Ecto neural progenitor cell (in vitro differentiated cells): Measurements from ENCODE around the gene PNLIPRP1.

ENCODE experiments used
- DNase-seq: peaks from one replicate; pipeline ENCODE4 v3.0.0-alpha.2; 2018; ENCODE audit warnings: low spot score

The PNLIPRP1 gene

DNA sequence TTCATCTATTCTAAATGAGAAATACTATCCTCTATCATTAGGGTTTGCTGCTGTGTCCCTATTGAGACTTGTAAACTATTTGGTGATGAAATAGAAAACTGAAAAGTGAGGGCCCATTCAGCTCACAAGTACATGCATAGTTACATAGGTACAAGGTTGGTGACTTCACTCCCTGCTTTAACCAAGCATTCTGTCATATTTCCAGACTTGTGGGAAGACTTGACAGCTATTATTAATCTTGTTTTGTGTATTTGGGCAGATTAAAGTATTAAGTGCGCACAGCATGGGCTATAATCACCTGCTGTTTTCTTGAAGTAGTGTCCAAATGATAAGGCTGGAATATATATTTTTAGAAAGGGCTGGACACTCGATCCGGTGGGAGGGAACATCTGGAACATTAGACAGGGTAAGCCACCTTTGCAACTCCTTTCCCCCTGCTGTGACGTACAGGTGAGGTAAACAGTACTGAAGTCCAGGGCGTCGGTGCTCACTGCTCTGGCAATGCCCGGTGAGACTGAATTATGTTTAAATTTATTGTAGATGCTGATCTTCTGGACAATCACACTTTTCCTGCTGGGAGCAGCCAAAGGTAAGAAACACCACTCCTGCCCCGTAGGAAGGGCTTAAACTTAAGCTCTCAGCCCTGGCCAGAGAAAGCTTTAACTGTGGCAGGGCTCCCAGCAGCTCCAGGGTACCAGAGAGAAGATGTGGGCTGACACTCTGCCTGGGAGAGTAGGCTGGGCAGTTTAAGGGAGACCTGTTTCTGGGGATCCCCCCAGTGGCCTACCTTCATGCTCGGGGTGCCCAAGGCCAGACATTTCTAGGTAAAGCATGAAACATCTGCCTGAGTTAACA is at the start of gene PNLIPRP1:
PNLIPRP1 (plus strand) TSS at position 370 of the 855 bp plus-strand sequence; CDS start at position 541, 171 bp downstream.
- no peak for DNase-seq

GRCh38 chr10:116542007-116542677 is 48.6 kb upstream of the PNLIPRP1 start:
- no peak for DNase-seq

DNA sequence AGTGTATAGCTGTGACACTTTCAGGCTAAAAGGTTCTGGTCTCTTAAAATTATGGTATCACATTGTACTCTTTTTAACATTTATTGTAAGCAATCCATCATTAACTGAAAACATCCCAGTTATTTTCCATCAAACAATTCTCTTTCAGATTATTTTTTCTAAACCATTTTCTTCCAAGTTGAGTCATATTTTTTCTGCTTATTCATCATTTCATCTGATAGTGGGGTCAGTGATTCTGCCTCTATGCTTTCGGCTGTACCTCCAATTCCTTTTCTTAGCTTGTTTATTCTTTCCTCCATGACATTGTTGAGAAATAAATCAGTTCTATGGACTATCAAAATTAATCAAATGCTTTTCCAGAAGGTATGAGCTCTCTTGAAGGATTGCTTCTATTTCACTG is 45.6 kb upstream of the PNLIPRP1 start:
- no peak for DNase-seq

DNA sequence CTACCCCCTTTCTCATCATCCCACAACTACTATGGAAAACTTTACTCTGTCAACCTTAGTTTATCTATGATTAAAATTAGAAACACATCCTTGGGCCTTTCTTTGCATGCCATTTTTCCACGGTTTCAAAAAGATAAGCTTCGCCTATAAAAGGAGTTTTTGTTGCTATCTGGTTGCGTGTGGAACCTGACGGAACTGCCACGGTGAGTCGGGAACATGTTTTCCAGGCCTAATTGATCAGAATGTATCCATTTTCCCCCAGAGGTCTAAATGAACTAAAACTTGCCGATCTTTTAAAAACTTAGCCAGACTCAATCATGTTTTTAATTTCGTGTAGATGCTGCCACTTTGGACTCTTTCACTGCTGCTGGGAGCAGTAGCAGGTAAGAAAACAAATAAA is 45.0 kb upstream of the PNLIPRP1 start, which contains the start of gene PNLIP:
PNLIP (plus strand) TSS at position 176 of the 400 bp plus-strand sequence; CDS start at position 338, 162 bp downstream.
- DNase-seq = no peak

DNA sequence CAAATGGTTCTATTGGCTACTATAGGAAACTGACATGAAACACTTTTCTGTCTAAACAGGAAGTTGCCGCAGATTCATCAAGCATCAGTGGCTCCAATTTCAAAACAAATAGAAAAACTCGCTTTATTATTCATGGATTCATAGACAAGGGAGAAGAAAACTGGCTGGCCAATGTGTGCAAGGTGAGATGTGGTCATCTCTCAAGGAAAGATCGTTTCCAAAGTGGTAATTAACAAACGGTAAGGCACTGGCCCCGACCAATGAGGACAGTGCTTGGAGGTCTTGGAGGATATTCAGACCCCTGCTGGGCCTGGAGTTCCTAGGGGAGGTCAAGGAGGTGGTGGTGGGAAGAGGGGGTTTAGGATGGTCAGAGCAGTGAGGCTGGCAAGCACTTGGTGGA is 42.5 kb upstream of the PNLIPRP1 start:
- DNase-seq = no peak

DNA sequence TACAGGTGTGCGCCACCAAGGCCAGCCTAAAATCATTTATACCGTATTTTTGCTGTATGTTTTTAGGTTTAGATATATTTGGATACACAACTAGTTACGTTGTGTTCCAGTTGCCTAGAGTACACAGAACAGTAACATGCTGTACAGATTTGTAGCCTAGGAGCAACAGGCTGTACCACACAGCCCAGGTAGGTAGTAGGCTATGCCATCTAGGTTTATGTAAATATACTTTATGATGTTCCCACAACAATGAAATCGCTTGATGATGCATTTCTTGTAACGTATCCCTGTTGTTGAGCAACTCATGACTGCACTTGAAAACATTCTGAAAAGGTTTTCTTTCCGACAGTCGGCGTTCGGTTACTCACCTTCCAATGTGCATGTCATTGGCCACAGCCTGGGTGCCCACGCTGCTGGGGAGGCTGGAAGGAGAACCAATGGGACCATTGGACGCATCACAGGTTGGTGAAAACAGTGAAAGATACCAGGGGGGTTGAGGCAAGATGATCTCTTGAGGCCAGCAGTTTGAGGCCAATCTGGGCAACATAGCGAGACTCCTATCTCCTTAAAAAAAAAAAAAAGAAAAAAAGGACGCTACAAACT is 37.3 kb upstream of the PNLIPRP1 start:
- DNase-seq = no peak

- no peak for DNase-seq
Observed at GRCh38 chr10:116554628-116555027, 36.1 kb upstream of the PNLIPRP1 start.

DNA sequence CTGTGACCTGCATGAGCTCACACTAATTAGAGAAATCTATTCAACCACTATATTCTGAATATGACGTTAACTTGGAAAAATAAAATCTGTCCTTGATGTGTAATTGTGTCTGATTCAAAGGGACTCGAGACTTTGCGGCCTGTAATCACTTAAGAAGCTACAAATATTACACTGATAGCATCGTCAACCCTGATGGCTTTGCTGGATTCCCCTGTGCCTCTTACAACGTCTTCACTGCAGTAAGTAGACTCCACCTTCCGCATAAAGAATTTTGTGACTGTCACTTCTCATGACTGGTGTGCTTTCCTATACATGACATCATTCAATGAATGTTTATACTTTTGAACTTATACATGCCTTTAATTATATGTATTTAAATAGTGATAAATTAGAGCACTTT is 34.9 kb upstream of the PNLIPRP1 start:
- DNase-seq = no peak

GRCh38 chr10:116557305-116557880 is 33.4 kb upstream of the PNLIPRP1 start:
- DNase-seq = no peak

GRCh38 chr10:116565534-116565933 is 25.2 kb upstream of the PNLIPRP1 start:
- DNase-seq = no peak

DNA sequence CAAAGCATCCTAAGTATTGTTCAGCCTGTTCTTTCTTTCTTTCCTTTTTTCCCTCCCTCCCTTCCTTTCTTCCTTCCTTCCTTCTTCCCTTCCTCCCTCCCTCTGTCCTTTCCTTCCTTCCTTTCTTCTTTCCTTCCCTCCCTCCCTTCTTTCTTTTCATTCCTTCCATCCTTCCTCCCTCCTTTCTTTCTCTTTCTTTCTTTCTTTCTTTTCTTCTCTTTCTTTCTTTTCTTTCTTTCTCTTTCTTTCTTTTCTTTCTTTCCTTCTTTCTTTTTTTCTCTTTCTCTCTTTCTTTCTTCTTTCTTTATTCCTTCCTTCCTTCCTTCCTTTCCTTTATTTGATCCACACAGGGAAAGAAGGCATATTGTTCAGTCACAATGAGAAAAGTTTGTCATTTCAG is 23.8 kb upstream of the PNLIPRP1 start:
- no peak for DNase-seq

GRCh38 chr10:116567335-116567734 is 23.4 kb upstream of the PNLIPRP1 start:
- DNase-seq = no peak

GRCh38 chr10:116574797-116575196 is 16.0 kb upstream of the PNLIPRP1 start:
- DNase-seq = no peak

- no peak for DNase-seq
Observed at GRCh38 chr10:116587878-116588591, 2.7 kb upstream of the PNLIPRP1 start.

- DNase-seq = no peak
Observed at GRCh38 chr10:116588995-116589394, 1.8 kb upstream of the PNLIPRP1 start.

- no peak for DNase-seq
Observed at GRCh38 chr10:116589926-116590325, 833 bp upstream of the PNLIPRP1 start.

DNA sequence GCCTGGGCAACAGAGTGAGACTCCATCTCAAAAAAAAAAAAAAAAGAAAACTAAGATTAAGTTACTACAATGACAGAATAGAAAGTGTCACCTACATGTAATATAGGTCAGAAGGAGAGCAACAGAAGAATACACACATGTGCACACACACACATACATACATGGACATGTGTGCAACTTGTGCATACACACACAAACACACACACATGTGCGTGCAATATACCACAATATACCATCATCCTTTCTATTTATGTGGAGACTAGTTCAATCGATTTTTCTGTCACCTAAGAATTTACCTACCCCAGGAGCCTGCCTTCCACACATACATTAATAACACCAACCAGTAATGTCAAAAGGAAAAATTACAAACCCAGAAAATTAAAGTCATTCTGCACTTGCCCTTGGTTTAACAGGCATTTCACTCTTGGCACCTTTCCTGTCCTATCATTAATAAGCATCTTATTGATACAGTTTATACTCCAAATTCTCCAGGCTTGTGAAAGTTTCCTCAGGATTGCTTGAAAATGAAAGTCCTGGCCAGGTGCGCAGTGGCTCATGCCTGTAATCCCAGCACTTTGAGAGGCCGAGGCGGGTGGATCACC is 2.5 kb downstream of the PNLIPRP1 start:
- no peak for DNase-seq

GRCh38 chr10:116594525-116595035 is 3.8 kb downstream of the PNLIPRP1 start:
- DNase-seq = no peak

DNA sequence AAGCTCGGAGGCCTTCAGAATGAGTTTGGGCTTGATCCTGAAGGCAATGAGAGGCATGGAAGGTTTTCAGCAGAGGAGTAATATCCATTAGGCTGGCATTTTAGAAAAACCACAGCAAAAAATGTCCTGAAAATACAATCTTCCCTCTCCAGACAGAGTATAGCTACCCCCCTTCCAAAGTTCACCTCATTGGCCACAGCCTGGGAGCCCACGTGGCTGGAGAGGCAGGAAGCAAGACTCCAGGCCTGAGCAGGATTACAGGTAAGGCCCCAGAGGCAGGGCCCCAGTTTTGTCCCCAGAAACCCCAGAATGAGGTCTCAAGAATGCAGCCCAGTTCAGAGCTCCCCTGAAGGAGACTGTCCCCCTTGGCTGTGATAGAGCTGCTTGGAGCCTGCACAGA is 5.3 kb downstream of the PNLIPRP1 start:
- DNase-seq = no peak

- no peak for DNase-seq
Observed at GRCh38 chr10:116597543-116597942, 6.8 kb downstream of the PNLIPRP1 start.

GRCh38 chr10:116598329-116598728 is 7.6 kb downstream of the PNLIPRP1 start:
- no peak for DNase-seq
